Esophagus squamous epithelium (tissue), 5 donors: ENCODE results near the gene TCERG1L. TPM values are rescaled to one million over a fixed set of nuclear protein-coding genes. Genes with fewer than 3 reads are reported as not detected.

Experiments used
- DNase-seq: peaks from one replicate; lab custom pipeline; 2025; lab: John Stamatoyannopoulos, UW
- H3K27ac ChIP-seq, 4 donors: fragments of 200-600 bp; sonication (generic); one replicate each; pipeline ENCODE4 v1.5.1; 2016 to 2019; ENCODE audit warnings: mild to moderate bottlenecking in 1 of 4
- H3K27me3 ChIP-seq, 4 donors: fragments of 200-600 bp; sonication (generic); 1 replicate in 3 of 4; 2 replicates in 1 of 4; pipeline versions ENCODE4 v1.5.1 to v1.6.0; 2017 to 2021; ENCODE audit warnings: antibody characterized with exemption in 1 of 4
- H3K36me3 ChIP-seq, 3 donors: fragments of 200-600 bp; sonication (generic); one replicate each; pipeline ENCODE4 v1.5.1; 2016 to 2019
- H3K4me1 ChIP-seq, 3 donors: fragments of 200-600 bp; sonication (generic); one replicate each; pipeline ENCODE4 v1.5.1; 2017 to 2019
- H3K4me3 ChIP-seq, 4 donors: fragments of 200-600 bp; sonication (generic); 1 replicate in 3 of 4; 2 replicates in 1 of 4; pipeline ENCODE4 v1.5.1; 2016 to 2019; ENCODE audit warnings: mild to moderate bottlenecking in 2 of 4, moderate library complexity in 1 of 4
- H3K9me3 ChIP-seq, 3 donors: fragments of 200-600 bp; sonication (generic); one replicate each; pipeline ENCODE4 v1.5.1; 2016 to 2019
- CTCF ChIP-seq, 6 experiments: fragments of 450-650 bp in 4 of 6; fragments of 200-600 bp in 2 of 6; sonication (generic) in 2 of 6; IDR thresholded peaks; one replicate each; pipeline ENCODE4 v1.5.1; 2016 to 2019; ENCODE audit warnings: antibody characterized with exemption in 6 of 6, mild to moderate bottlenecking in 4 of 6, moderate library complexity in 4 of 6
- POLR2A ChIP-seq, 4 donors: fragments of 450-650 bp; IDR thresholded peaks; one replicate each; pipeline ENCODE4 v1.6.1; 2017; ENCODE audit warnings: antibody characterized with exemption in 4 of 4, mild to moderate bottlenecking in 4 of 4, moderate library complexity in 3 of 4
- WGBS, 2 donors: methylation state at CpG; one replicate each; pipeline ENCODE4 v1.1.5; 2018; 5-methylcytosine and 5-hydroxymethylcytosine counted together
- intact Hi-C: fragments of 100-400 bp; cut with DNase I; formaldehyde crosslinking; loops from one replicate; pipeline ENCODE4 v1.15.0; 2022
- total RNA-seq, 4 donors: library from RNA; depleted of rRNA; stranded (reverse); fragments of >200 nt; gene quantifications; one replicate each; pipeline ENCODE4 v1.1.0, GENCODE V29; 2016
- donor health status: DM: yes; HTN: yes; CAD: no.

The TCERG1L gene
- total RNA-seq, 4 donors from 2014 or later: 0.12 to 2.9 (median 0.48) TPM

- 93 to 94% methylated on average over 6 of the region's 6 CpGs for whole genome bisulfite sequencing, 2 donors
- Histone ChIP-seq H3K27ac (no peak overlapping the region), H3K4me3 (no peak overlapping the region)
These were observed 251.6 kb downstream of the TCERG1L start for GRCh38 chr10:131059881-131060280.

GRCh38 chr10:131058799-131059198, 252.7 kb downstream of the TCERG1L start:
- TF ChIP-seq POLR2A (IDR thresholded peaks at IDR 0.05): no peak
- no peak for TF ChIP-seq CTCF (IDR thresholded peaks at IDR 0.05)
- Histone ChIP-seq H3K4me1 (no peaks in the 10 kb centered on the region), H3K27me3 (peaks cover 0 to 37% (median 2%) of the 10 kb centered on the region in 4 donors), H3K9me3 (no peaks in the 10 kb centered on the region), H3K36me3 (no peaks in the 10 kb centered on the region), H3K27ac (no peak overlapping the region), H3K4me3 (no peak overlapping the region)
- DNase-seq: no peak
- WGBS, 2 donors: 80 to 85% methylated on average over 3 of the region's 3 CpGs
- intact Hi-C loops: no loop called here

More at GRCh38 chr10:131059881-131060280, 251.6 kb downstream of the TCERG1L start:
- Histone ChIP-seq H3K4me1 (no peaks in the 10 kb centered on the region), H3K9me3 (no peaks in the 10 kb centered on the region), H3K27me3 (peaks cover 0 to 38% (median 0%) of the 10 kb centered on the region in 4 donors), H3K36me3 (no peaks in the 10 kb centered on the region)
- DNase-seq: no peak
- intact Hi-C loops: no loop called here
- TF ChIP-seq CTCF (IDR thresholded peaks at IDR 0.05) (no peak), POLR2A (IDR thresholded peaks at IDR 0.05) (no peak)

- TF ChIP-seq CTCF (IDR thresholded peaks at IDR 0.05) (no peak), POLR2A (IDR thresholded peaks at IDR 0.05) (no peak)
- no peak overlapping the region for H3K4me3 ChIP-seq
- no peak overlapping the region for H3K27ac ChIP-seq
- no peaks in the 10 kb centered on the region for H3K9me3 ChIP-seq
- DNase-seq: no peak
- intact Hi-C loops: no loop called here
- H3K27me3 ChIP-seq: peaks cover 0 to 26% (median 2%) of the 10 kb centered on the region in 4 donors
- no peaks in the 10 kb centered on the region for H3K4me1 ChIP-seq
- H3K36me3 ChIP-seq: no peaks in the 10 kb centered on the region
- 74% methylated on average over 7 of the region's 8 CpGs; no CpG with 5 or more reads in 1 of the 2 donors for WGBS, 2 donors
These were observed 254.7 kb downstream of the TCERG1L start for GRCh38 chr10:131056781-131057180.

GRCh38 chr10:131056091-131056579, 255.4 kb downstream of the TCERG1L start:
- WGBS, 2 donors: 45 to 58% methylated on average over 10 to 11 of the region's 12 CpGs
- no peaks in the 10 kb centered on the region for H3K36me3 ChIP-seq
- no peaks in the 10 kb centered on the region for H3K9me3 ChIP-seq
- TF ChIP-seq POLR2A (IDR thresholded peaks at IDR 0.05): no peak
- no peak for TF ChIP-seq CTCF (IDR thresholded peaks at IDR 0.05)
- H3K4me3 ChIP-seq: no peak overlapping the region
- intact Hi-C loops: no loop called here
- no peak for DNase-seq
- H3K27ac ChIP-seq: no peak overlapping the region
- H3K27me3 ChIP-seq: peaks cover 0 to 23% (median 2%) of the 10 kb centered on the region in 4 donors
- H3K4me1 ChIP-seq: no peaks in the 10 kb centered on the region

- TF ChIP-seq POLR2A (IDR thresholded peaks at IDR 0.05) (no peak), CTCF (IDR thresholded peaks at IDR 0.05) (no peak)
These were observed 256.1 kb downstream of the TCERG1L start for GRCh38 chr10:131055437-131055836.

More at GRCh38 chr10:131055437-131055836, 256.1 kb downstream of the TCERG1L start:
- intact Hi-C loops: no loop called here
- no peak overlapping the region for H3K27ac ChIP-seq
- H3K9me3 ChIP-seq: no peaks in the 10 kb centered on the region
- H3K4me1 ChIP-seq: no peaks in the 10 kb centered on the region
- WGBS, 2 donors: 74 to 78% methylated on average over 9 of the region's 9 CpGs
- H3K4me3 ChIP-seq: no peak overlapping the region
- no peaks in the 10 kb centered on the region for H3K36me3 ChIP-seq
- H3K27me3 ChIP-seq: peaks cover 0 to 23% (median 2%) of the 10 kb centered on the region in 4 donors
- DNase-seq: no peak
